GM12878 (cell line): ENCODE data around the gene GABRP. TPM values are rescaled to one million over a fixed set of nuclear protein-coding genes. Genes with fewer than 3 reads are reported as not detected.

Experiments used
- ATAC-seq: fragments of 200-7000 bp; cut with Tn5 transposase; 3 replicates; pipeline ENCODE4 v1.9.1; 2020; ENCODE audit warnings: mild to moderate bottlenecking, moderate library complexity
- BruUV-seq: library from RNA; stranded (reverse); fragments of 400-500 nt; replicated peaks from 2 replicates; lab custom pipeline; 2021; lab: Mats Ljungman, UMichigan
- CTCF ChIA-PET: fragments of 300-600 bp; sonication (Branson Sonifier 250); formaldehyde crosslinking; extraction: SDS; loops from one replicate; lab custom pipeline; 2021; ENCODE audit warnings: inconsistent platforms; lab: Yijun Ruan, JAX
- POLR2A ChIA-PET: fragments of 350-600 bp; formaldehyde crosslinking; extraction: SDS; loops from one replicate; lab custom pipeline; 2021; ENCODE audit warnings: inconsistent platforms; lab: Charles Lee
- RAD21 ChIA-PET: fragments of 300-600 bp; sonication (Branson Sonifier 250); formaldehyde crosslinking; loops from one replicate; lab custom pipeline; 2023; ENCODE audit warnings: antibody characterized with exemption; ENCODE audit not compliant: unreplicated experiment; lab: Charles Lee
- SMC1A ChIA-PET: fragments of 300-600 bp; sonication (Branson Sonifier 250); formaldehyde crosslinking; loops from one replicate; lab custom pipeline; 2023; ENCODE audit not compliant: unreplicated experiment, uncharacterized antibody; lab: Charles Lee
- DNase-seq: peaks from one replicate; pipeline ENCODE4 v3.0.0-alpha.2; 2011; ENCODE audit warnings: low read depth, low spot score
- FAIRE-seq: peaks from 3 replicates; lab custom pipeline; 2011; peaks lifted over from hg19 to GRCh38; lab: Jason Lieb, UNC
- H2AFZ ChIP-seq: 2 replicates; pipeline ENCODE4 v1.6.0; 2011; ENCODE audit warnings: low read depth, low read length, control low read depth; ENCODE audit not compliant: control insufficient read depth
- H3K27ac ChIP-seq: 2 replicates; pipeline ENCODE4 v1.5.1; 2011; ENCODE audit warnings: control low read depth; ENCODE audit not compliant: control insufficient read depth, insufficient read depth
- H3K27me3 ChIP-seq, 2 experiments: replicated peaks in 1 of 2; 2 replicates each; pipeline versions ENCODE4 v1.6.0 to v1.6.1; 2011; ENCODE audit warnings: low read length in 1 of 2; ENCODE audit not compliant: control insufficient read depth in 2 of 2, insufficient read depth in 2 of 2
- H3K36me3 ChIP-seq, 2 experiments: 2 replicates each; pipeline ENCODE4 v1.5.1; 2011; ENCODE audit warnings: low read length in 1 of 2; ENCODE audit not compliant: control insufficient read depth in 2 of 2, insufficient read depth in 2 of 2
- H3K4me1 ChIP-seq: 2 replicates; pipeline ENCODE4 v1.6.1; 2011; ENCODE audit warnings: mild to moderate bottlenecking, low read length, moderate library complexity, mixed read lengths; ENCODE audit not compliant: control insufficient read depth, insufficient read depth
- H3K4me2 ChIP-seq: 2 replicates; pipeline ENCODE4 v1.6.0; 2011; ENCODE audit warnings: control low read depth; ENCODE audit not compliant: control insufficient read depth, insufficient read depth
- H3K4me3 ChIP-seq: fragments of 200-600 bp; sonication (generic); 2 replicates; pipeline ENCODE4 v1.5.1; 2016
- H3K79me2 ChIP-seq: 2 replicates; pipeline ENCODE4 v1.6.0; 2011; ENCODE audit warnings: low read length; ENCODE audit not compliant: control insufficient read depth, insufficient read depth
- H3K9ac ChIP-seq: 2 replicates; pipeline ENCODE4 v1.8.0; 2011; ENCODE audit warnings: low read length, control low read depth, mixed read lengths; ENCODE audit not compliant: control insufficient read depth, insufficient read depth
- H3K9me3 ChIP-seq: replicated peaks from 3 replicates; pipeline ENCODE4 v1.5.1; 2011; ENCODE audit warnings: mild to moderate bottlenecking, low read length; ENCODE audit not compliant: control insufficient read depth, insufficient read depth
- H4K20me1 ChIP-seq: 2 replicates; pipeline ENCODE4 v1.6.0; 2011; ENCODE audit not compliant: control insufficient read depth, insufficient read depth
- CTCF ChIP-seq, 3 experiments: IDR thresholded peaks in 2 of 3; conservative IDR thresholded peaks in 1 of 3; 2 replicates each; pipeline ENCODE4 v1.5.1; 2011; ENCODE audit warnings: low read depth in 3 of 3, low read length in 3 of 3, mild to moderate bottlenecking in 3 of 3, control low read depth in 2 of 3, moderate library complexity in 2 of 3, inconsistent platforms in 1 of 3, mixed read lengths in 1 of 3; ENCODE audit not compliant: control insufficient read depth in 2 of 3, insufficient read depth in 1 of 3; ENCODE audit errors: extremely low read depth in 1 of 3
- NBN ChIP-seq: fragments of 450-650 bp; IDR thresholded peaks from 2 replicates; pipeline ENCODE4 v1.6.1; 2016
- RAD21 ChIP-seq: IDR thresholded peaks from 2 replicates; pipeline ENCODE4 v1.6.1; 2011; ENCODE audit warnings: mild to moderate bottlenecking, low read depth, low read length, moderate library complexity; ENCODE audit not compliant: insufficient read depth
- SIX5 ChIP-seq: IDR thresholded peaks from 2 replicates; pipeline ENCODE4 v1.6.1; 2011; ENCODE audit warnings: mild to moderate bottlenecking, low read depth, low read length, moderate library complexity; ENCODE audit not compliant: severe bottlenecking
- SMC3 ChIP-seq: IDR thresholded peaks from 2 replicates; pipeline ENCODE4 v1.6.1; 2011; ENCODE audit warnings: low read length, improper control_type of control experiment, borderline replicate concordance
- STAT3 ChIP-seq: IDR thresholded peaks from 2 replicates; pipeline ENCODE4 v1.6.1; 2011; ENCODE audit warnings: low read depth, low read length, improper control_type of control experiment
- WGBS: methylation state at CpG from one replicate; pipeline ENCODE4 v1.1.6; 2016; ENCODE audit warnings: low lambda C conversion rate; ENCODE audit not compliant: insufficient replicate concordance, insufficient coverage; ENCODE audit errors: missing lambda C conversion rate; 5-methylcytosine and 5-hydroxymethylcytosine counted together
- in situ Hi-C: fragments of 300-500 bp; cut with MboI; formaldehyde crosslinking; loops from 9 replicates; pipeline ENCODE4 v1.14.3; 2018; ENCODE audit warnings: mixed read lengths
- intact Hi-C: fragments of 100-400 bp; cut with micrococcal nuclease; formaldehyde crosslinking; loops from one replicate; pipeline ENCODE4 v1.14.2; 2022; ENCODE audit not compliant: unreplicated experiment
- polyA plus RNA-seq, 11 experiments: library from polyadenylated mRNA; depleted of rRNA in 4 of 11; unstranded in 6 of 11; stranded (reverse) in 5 of 11; fragments of >200 nt; fragmentation: Nextera tagmentation in 4 of 11; fragmentation: Illumina TruSeq in 1 of 11; extraction: Ambion mirVana in 4 of 11; extraction: Trizol in 1 of 11; gene quantifications; 1 replicate in 1 of 11; 2 replicates in 10 of 11; pipeline versions ENCODE4 v1.2.1 to v1.2.3, GENCODE V29; 2011 to 2016; ENCODE audit warnings: inconsistent platforms in 2 of 11, missing spikeins in 2 of 11, low read depth in 1 of 11
- total RNA-seq, 4 experiments: library from RNA; depleted of rRNA in 3 of 4; stranded (reverse); fragments of >200 nt in 3 of 4; fragmentation: Illumina TruSeq in 1 of 4; extraction: Trizol in 1 of 4; gene quantifications; 2 replicates each; pipeline versions ENCODE4 v1.2.1 to v1.2.3, GENCODE V29; 2013 to 2021

Gene GABRP
- total and polyA plus RNA-seq, 10 of the 15 experiments (the other 5 are each of a cell fraction or from before 2014, with no cell fraction given): 0.04 TPM; not detected in 9

DNA sequence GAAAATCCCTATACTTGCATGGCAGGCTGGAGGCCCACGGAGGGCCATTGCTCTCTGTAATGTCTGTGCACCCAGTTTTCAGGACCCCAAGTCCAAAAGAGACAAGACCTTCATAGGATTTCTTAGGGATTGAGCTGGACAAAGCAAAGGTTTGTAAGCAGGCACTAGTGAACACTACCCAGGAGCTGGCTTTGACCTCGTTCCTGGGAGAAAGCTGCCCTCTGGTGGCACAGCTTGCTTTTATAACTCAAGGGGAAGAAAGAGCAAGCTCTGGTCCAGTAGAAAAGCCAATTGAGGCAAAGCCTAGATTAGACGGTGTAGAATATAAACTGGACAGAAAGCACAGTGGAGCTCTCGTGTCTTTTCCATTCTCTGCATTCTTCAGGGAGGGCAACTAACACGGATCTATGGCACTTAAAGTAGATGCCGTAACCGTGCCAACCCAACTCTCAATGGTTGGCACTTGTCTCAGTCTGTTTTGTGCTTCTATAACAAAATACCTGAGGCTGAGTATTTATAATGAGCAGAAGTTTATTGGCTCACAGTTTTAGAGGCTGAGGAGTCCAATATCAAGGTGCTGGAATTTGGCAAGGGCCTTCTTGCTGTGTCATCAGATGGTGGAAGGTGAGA, 7.9 kb downstream of the GABRP start:
- Histone ChIP-seq H3K4me3 (no peak overlapping the region), H3K27ac (no peak overlapping the region), H3K27me3 (no peaks in the 10 kb centered on the region; a peak in 1 of 4 replicates), H3K4me2 (no peak overlapping the region)
- in situ Hi-C loops: no loop called here
- WGBS: 10% methylated on average over 7 of the region's 7 CpGs
- POLR2A ChIA-PET: no interaction called here
- CTCF ChIA-PET: interaction anchor here (0.6 to 4.5 kb wide), 18 partner anchors 8 to 471 kb away, joined by 3 to 106 read pairs (median 6); partner anchors contain the start of gene GABRP
- RAD21 ChIA-PET: interaction anchor here (1.0 to 3.0 kb wide), 7 partner anchors 14 to 153 kb away, joined by 3 to 44 read pairs (median 5); no protein-coding TSS in a partner anchor
- TF ChIP-seq STAT3 (no peak), CTCF (IDR thresholded peaks at IDR 0.05 in 2 of 3, conservative IDR thresholded peaks at IDR 0.05 in 1 of 3; ENCODE audit: control insufficient read depth in 2 of 3, extremely low read depth in 1 of 3, insufficient read depth in 1 of 3, low read depth in 3 of 3, low read length in 3 of 3) (peak; percentile 49 to 71 (median 50)), RAD21 (peak; percentile 58), SIX5 (no peak), NBN (no peak), SMC3 (peak; percentile 85; the same call in 1 of the 2 replicates)
- TF ChIP-seq, all 136 proteins: peak for 3
- BruUV-seq: no TSS peak
- H3K4me1 ChIP-seq: no peaks in the 10 kb centered on the region
- intact Hi-C loops: loop anchor here (1.0 kb wide), 2 partner anchors 47 to 153 kb away; no protein-coding TSS in a partner anchor
- ATAC-seq (peak; percentile 94), DNase-seq (no peak), FAIRE-seq (no peak)
- H3K9ac ChIP-seq: no peak overlapping the region
- H4K20me1 ChIP-seq: no peaks in the 10 kb centered on the region
- no peak overlapping the region for H2AFZ ChIP-seq
- H3K36me3 ChIP-seq: no peaks in the 10 kb centered on the region
- SMC1A ChIA-PET: interaction anchor here (0.7 to 3.1 kb wide), 10 partner anchors 14 to 321 kb away, joined by 3 to 31 read pairs (median 6); no protein-coding TSS in a partner anchor
- H3K79me2 ChIP-seq: no peaks in the 10 kb centered on the region
- no peaks in the 10 kb centered on the region for H3K9me3 ChIP-seq
